NCI-H2227 treated with DMSO at 0.1 percent for 48 hours (cell line): ENCODE data around the gene RAPGEF6.

Source experiments
- DNase-seq: peaks from one replicate; lab custom pipeline; 2025; lab: John Stamatoyannopoulos, UW

The RAPGEF6 gene

GRCh38 chr5:131541071-131541470 is 94.0 kb downstream of the RAPGEF6 start:
- DNase-seq, result no peak

GRCh38 chr5:131539251-131539650 is 95.8 kb downstream of the RAPGEF6 start:
- DNase-seq, result no peak

GRCh38 chr5:131538177-131538593 is 96.8 kb downstream of the RAPGEF6 start:
- no peak for DNase-seq

DNA sequence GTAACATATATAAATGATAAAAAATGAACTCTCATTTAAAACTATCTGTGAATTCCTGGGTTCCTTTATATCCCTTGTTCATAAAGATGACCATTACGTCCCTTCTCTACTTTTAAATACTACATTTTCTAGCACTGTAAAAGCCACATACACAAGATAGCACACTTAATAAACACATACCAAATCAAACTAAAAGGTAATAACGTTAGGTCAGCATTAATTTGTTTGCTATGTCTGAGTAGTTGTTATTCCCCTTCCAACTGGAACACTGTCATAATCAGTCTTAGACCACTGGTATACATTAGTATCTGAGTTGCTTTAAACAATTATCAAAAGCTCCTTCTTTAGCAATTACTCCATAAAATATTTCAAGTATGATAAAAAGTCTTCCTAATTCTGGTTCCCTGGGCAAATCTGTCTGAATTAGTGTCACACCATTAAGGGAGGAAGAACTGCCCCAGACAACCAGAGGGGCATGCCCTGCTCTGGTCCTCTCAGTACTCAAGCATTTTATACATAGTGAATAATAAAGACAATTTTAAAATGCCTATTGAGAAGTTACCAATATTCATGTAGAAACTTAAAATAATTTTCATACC is 98.1 kb downstream of the RAPGEF6 start:
- no peak for DNase-seq

DNA sequence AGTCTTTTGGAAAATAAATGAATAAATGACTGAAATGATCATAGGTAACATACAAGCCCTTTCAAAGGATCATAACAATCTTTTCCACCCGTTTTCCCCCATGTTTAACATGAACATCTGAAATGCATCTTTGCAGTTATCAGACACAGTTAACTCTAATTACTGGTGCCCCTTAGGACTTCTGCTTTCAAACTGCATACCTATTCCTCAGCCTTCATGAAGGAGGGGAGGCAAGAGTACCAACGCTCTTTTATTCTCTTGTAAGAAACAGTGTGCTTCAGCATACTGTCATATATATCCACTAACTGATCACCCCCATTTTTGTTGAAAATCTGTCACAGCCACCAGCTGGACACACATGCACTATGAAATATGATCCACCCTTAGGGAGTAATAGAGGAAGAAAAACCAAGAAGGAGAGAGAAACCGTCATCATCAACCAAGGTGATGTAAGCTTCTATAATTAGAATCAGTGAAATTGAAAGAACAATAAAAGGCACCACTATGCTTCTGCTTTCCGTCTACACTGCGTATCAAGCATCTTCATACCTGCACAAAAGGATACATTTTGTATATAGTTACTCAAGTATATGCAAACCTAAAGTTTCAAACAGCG is 98.7 kb downstream of the RAPGEF6 start:
- no peak for DNase-seq

DNA sequence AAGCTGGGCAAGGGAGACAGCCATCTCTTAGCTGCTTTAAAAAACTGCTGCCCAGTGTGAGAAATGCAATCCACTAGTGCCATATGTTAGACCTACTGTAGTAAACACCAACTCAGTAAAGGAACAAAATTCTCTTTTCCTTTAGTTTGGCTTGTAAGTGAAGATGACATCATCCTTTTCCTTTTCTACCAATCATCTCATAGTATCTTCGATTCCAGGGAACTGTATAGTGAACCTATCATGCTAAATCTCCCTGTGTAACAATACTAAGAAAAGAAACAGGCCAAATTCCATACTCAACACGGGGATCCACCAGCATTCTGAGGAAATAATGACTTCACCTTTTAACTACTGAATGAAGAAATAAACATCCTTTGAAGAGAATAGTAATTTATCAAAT is 100.1 kb downstream of the RAPGEF6 start:
- no peak for DNase-seq

GRCh38 chr5:131533836-131534235 is 101.2 kb downstream of the RAPGEF6 start:
- no peak for DNase-seq

DNA sequence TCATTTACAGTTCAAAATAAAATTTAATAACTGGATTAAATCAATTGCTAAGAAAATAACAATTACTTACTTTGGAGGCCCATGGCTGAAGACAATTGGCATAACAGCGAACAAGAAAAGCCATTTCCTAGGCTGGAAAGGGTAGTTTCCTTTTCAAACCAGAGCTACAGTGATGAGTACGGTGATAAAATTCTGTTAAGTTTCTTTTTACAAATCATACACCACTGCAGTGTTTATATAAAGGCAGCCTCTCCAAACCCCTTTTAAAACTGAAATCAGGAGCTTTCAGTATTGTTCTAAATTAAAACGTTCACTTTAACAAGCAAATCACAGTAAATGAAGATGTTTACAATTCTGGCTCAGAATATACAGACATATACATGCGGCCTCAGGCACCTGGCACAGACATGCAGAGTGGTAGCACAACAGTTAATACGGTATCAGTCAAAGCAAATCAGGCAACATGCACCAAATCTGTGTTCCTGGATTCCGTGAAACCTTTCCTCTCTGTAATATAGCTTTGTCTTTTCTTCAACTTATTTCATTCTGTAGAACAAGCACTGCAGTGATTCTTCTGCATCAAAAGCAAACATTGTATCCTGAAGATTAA is 102.9 kb downstream of the RAPGEF6 start:
- DNase-seq, result no peak

GRCh38 chr5:131530706-131531331 is 104.2 kb downstream of the RAPGEF6 start:
- no peak for DNase-seq

DNA sequence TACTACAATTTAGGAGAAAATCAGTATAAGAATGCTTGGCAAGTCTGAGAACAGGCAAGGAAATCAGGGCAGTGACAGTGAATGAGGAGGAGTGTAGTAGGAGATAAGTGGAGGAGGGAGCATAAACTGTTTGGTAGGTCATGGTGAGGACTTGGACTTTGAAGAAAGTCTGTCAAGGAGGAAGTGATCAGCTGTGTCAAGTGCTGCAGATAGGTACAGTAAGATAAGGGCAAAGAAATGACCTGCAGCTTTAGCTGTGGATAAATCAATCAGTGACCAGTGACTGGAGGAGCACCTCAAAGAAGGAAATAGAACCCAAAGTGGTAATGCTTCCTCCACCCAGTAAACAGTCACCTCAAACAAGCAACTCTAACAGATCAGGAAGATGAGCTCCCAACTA is 106.3 kb downstream of the RAPGEF6 start:
- DNase-seq, result no peak

DNA sequence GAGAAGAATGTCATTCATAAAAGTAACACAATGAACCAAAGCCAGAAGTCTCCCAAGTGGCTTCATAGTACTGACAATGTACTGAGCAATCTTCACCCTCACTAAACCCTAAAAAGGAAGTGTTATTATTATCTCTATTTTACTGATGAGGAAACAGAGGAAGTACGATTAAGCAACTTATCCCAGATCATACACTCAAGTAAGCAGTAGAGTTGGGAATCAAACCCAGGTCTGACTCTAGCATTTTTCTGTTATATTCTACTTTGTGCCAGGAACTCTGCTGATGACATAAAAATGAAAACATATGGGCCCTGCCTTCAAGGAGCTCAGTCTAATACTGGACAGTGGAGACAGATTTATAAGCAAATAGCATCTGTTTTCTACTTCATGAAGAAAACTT is 109.2 kb downstream of the RAPGEF6 start:
- DNase-seq, result no peak

GRCh38 chr5:131524431-131524830 is 110.6 kb downstream of the RAPGEF6 start:
- DNase-seq, result no peak

DNA sequence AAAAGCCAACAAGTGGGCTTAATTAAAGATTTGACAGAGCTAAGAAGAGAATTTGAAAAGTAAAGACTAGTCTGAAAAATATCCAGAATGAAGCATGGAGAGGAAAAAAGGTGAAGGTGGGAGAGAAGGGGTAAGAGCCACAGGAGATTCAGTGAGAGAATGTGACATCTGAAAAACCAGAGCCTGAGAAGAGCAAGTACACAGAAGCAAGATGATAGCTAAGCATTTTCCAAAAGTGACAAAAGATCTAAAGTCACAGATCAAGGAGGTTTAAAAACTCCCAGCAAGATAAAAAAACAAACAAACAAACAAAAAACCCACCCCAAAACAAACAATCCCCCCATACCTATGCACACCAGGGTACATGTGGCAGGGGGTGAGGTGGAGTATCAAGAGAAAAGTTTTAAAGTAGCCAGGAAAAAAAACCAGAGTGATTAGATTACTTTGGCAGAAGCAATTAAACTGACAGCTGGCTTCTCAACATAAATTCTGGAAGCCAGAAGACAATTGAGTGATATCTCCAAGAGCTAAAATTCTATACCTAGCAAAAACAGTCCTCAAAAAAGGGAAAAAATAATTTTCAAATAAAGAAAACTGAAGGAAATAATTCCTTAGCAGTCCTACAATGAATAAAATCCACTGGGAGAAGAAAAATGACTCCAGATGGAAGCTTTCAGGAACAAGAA is 111.4 kb downstream of the RAPGEF6 start:
- DNase-seq, result no peak

- no peak for DNase-seq
Measured at GRCh38 chr5:131521252-131521651, 113.8 kb downstream of the RAPGEF6 start.

DNA sequence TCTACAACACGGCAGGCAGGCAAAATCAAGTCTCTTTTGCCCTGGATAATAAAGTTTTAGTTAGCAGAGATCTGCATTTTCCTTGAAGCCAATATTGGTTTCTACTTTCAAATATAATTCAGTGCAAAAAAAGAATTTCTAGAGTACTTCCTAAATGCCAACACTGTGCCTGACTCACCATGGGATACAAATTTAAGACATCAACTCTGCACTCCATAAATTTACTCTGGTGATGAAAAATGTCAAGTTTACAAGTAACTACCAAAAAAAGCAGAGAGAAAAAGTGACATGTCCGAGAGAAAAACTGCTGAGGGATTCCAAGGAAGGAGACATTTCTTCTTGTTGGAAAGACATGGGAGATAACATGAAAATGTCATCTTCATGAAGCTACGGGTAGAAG is 119.7 kb downstream of the RAPGEF6 start:
- no peak for DNase-seq

GRCh38 chr5:131514316-131515283 is 120.4 kb downstream of the RAPGEF6 start:
- no peak for DNase-seq

- no peak for DNase-seq
Measured at GRCh38 chr5:131513780-131514179, 121.2 kb downstream of the RAPGEF6 start.

GRCh38 chr5:131511934-131512333 is 123.1 kb downstream of the RAPGEF6 start:
- no peak for DNase-seq

GRCh38 chr5:131509801-131510200 is 125.2 kb downstream of the RAPGEF6 start:
- DNase-seq, result no peak

- no peak for DNase-seq
Measured at GRCh38 chr5:131505237-131505908, 129.7 kb downstream of the RAPGEF6 start.

DNA sequence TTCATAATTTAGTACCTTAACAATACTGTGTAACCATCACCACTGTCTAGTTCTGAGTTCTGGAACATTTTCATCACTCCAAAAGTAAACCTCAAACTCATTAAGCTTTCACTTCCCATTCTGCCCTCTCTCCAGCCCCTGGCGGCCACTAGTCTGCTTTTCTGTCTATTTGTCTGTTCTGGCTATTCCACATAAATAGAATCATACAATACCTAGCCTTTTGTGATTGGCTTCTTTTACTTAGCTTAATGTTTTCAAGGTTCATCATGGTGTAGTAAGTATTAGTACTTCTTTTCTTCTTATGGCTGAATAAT is 138.7 kb downstream of the RAPGEF6 start:
- DNase-seq, result no peak
